Measurements from ENCODE around the gene ZNF862.
"Not testable (repeated sequence)": the region's sequence is repeated elsewhere in the genome, so short reads cannot be mapped to it uniquely, and the experiment has no call there.

- TF ChIP-seq POLR2A, CTCF, EP300 (IDR thresholded peaks at IDR 0.05): not testable (repeated sequence)
These were observed 72.0 kb downstream of the ZNF862 start for GRCh38 chr7:149910219-149910618.
